Dedifferentiated amniotic fluid mesenchymal stem cell (primary cell): ENCODE measurements around the gene OR51L1.

Source experiments
- DNase-seq: peaks from one replicate; pipeline ENCODE4 v3.0.0-alpha.2; 2016; ENCODE audit errors: extremely low spot score

The OR51L1 gene

GRCh38 chr11:5046754-5047330 is 52.2 kb downstream of the OR51L1 start:
- no peak for DNase-seq
